ENCODE results near the gene GPR157.
A peak's percentile ranks its signal among the peaks of the same experiment; 100 is the strongest.

GPR157 gene

DNA sequence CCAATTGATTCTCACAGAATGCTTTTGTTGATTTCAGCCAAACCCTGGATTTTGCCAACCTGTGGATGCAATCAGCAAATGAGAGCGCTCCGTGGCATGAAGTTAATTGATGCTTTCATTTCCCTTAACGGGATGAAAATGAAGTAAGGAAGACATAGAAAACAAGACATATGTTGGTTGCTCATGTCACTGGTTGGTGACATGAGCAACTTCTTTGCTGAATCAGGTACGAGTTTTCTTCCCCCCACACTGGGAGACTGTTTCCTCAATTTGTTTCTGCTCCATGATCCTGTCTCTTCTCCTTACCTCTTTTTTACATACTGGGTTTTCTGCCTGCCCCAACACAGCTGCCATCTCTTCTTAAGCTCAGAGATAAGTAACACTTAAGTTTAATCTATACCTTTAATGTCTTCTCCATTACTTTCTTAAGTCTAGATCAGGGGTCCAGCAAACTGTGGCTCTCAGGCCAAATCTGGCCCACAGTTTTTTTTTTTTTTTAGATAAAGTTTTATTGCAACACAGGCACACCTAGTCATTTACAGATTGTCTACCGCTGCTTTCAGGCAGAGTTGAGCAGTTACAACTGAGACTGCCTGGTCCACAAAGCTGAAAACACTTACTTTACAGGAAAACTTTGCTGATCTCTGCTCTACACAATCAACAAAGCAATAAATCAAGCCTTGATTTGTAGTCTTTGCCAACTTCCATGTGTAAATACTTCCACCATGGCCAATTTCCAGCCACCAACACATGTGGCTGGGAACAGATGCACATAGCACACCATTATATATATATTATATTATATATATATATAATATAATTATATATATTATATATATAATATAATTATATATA, 13.3 kb downstream of the GPR157 start:
- Mint-ChIP-seq H3K36me3 (ENCODE audit: low read depth) (no peaks in the 10 kb centered on the region), H3K9me3 (no peaks in the 10 kb centered on the region), H3K4me1 (peaks cover 11% of the 10 kb centered on the region), H3K27ac (no peak overlapping the region), H3K4me3 (no peak overlapping the region), H3K27me3 (no peaks in the 10 kb centered on the region)
- DNase-seq (no peak), ATAC-seq (no peak)

DNA sequence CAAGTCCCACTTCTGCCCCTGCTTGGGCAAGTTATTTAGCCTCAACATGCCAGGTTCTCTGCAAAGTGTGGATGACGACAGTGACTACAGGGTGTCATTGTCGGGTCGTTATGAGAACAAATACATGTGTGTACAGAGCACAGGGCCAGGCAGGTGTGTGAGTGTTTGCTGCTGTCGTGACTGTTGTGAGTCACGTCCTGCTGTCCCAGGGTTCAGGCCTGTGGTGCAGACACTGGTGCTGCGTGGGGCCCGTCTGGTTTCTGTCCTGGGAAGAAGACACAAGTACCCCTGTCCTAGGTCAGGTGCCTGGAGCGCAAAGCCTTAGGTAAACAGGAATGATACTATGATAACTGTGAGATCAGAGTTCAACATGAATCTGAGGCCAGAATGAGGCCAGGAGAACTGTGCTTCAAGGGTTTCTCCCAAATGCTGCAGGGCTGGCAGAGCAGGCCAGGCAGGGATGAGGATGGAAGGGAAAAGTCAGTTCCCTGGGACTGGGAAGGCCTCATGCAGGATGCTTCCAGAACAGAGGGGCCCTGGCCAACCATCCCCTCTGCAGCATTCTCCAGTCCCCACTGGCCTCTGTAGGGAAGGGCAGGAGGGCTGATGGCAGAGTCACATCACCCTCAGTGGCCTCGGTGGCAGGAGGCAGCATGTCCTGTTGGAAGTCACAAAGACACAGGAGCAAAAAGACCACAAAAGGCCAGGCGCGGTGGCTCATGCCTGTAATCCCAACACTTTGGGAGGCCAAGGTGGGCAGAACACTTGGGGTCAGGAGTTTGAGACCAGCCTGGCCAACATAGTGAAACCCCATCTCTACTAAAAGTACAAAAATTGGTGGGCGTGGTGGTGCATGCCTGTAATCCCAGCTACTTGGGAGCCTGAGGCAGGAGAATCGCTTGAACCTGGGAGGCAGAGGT, 15.7 kb downstream of the GPR157 start:
- Mint-ChIP-seq H3K27me3 (no peaks in the 10 kb centered on the region), H3K27ac (no peak overlapping the region), H3K9me3 (no peaks in the 10 kb centered on the region), H3K4me1 (peaks cover 5% of the 10 kb centered on the region), H3K36me3 (ENCODE audit: low read depth) (no peaks in the 10 kb centered on the region), H3K4me3 (no peak overlapping the region)
- DNase-seq (no peak), ATAC-seq (no peak)

DNA sequence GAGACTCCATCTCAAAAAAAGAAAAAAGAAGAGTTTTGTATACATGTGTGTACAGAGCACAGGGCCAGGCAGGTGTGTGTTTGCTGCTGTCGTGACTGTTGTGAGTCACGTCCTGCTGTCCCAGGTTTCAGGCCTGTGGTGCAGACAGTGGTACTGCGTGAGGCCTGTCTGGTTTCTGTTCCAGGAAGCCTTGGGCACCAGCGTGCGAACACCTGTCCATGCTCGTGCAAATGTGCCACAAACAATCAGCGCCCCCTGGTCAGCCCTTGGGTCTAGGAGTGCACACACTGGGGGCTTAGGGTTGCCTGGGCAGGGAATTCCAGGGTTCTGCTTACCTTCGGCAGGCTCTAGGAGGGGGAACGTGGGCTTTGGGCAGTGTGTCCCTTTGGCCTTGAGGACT, 16.9 kb downstream of the GPR157 start:
- no peaks in the 10 kb centered on the region for H3K27me3 Mint-ChIP-seq
- H3K4me1 Mint-ChIP-seq: peaks cover 5% of the 10 kb centered on the region
- H3K4me3 Mint-ChIP-seq: no peak overlapping the region
- peak; percentile 21 for ATAC-seq
- H3K36me3 Mint-ChIP-seq (ENCODE audit: low read depth): no peaks in the 10 kb centered on the region
- DNase-seq: no peak
- no peak overlapping the region for H3K27ac Mint-ChIP-seq
- H3K9me3 Mint-ChIP-seq: no peaks in the 10 kb centered on the region

DNA sequence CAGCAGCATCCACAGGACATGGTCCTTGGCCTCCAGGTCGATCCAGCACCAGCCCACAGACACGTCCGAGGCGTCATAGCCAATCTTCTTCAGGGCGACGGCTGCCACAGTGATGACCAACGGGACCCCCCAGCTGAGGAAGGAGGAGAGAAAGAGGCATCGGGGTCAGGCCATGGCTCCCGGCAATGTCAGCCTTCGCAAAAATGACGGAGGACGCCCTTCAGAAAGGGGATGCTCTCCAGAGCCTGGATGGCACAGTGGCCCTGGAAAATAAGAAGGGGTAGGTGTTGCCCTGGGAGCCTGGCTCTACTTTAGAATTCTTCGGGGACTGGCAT, 17.6 kb downstream of the GPR157 start:
- Mint-ChIP-seq H3K4me3 (no peak overlapping the region), H3K27ac (no peak overlapping the region), H3K36me3 (ENCODE audit: low read depth) (no peaks in the 10 kb centered on the region), H3K4me1 (peaks cover 5% of the 10 kb centered on the region), H3K9me3 (no peaks in the 10 kb centered on the region), H3K27me3 (no peaks in the 10 kb centered on the region)
- ATAC-seq (no peak), DNase-seq (no peak)

DNA sequence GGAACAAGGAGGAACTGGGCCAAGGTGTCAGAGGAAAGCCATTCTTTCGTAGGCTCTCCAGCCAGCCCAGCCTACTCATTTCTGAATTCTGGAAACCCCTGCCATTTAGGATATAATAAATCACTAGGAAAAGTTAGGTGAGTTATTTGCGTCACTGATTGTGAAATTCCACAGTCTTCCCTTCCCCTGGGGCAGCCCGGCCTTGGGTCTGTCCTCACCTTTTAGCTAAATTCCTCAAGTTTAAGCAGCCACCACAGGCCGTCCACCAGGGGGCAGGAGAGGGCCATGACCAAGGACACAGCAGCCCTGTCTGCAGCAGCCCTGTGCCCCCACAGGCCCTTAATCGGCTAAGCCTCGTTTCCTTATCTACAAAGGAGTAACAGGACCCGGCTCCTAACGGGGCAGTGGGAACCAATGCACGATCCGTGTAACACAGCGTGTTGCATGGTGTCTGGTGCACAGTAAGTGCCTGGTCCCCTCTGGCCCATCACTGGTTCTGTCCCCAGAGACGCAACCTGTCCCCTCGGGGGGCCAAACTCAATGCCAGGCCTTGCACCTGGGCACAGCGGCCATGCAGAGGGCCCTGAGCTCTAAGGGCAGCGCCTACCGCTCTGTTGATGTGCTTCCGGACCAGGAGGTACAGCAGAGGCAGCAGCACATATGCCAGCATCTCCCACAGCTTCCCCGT, 18.1 kb downstream of the GPR157 start:
- DNase-seq (peak; percentile 92), ATAC-seq (peak; percentile 75)
- H3K36me3 Mint-ChIP-seq (ENCODE audit: low read depth): no peaks in the 10 kb centered on the region
- H3K27ac Mint-ChIP-seq: no peak overlapping the region
- H3K4me1 Mint-ChIP-seq: peaks cover 5% of the 10 kb centered on the region
- H3K27me3 Mint-ChIP-seq: no peaks in the 10 kb centered on the region
- H3K4me3 Mint-ChIP-seq: no peak overlapping the region
- H3K9me3 Mint-ChIP-seq: no peaks in the 10 kb centered on the region

DNA sequence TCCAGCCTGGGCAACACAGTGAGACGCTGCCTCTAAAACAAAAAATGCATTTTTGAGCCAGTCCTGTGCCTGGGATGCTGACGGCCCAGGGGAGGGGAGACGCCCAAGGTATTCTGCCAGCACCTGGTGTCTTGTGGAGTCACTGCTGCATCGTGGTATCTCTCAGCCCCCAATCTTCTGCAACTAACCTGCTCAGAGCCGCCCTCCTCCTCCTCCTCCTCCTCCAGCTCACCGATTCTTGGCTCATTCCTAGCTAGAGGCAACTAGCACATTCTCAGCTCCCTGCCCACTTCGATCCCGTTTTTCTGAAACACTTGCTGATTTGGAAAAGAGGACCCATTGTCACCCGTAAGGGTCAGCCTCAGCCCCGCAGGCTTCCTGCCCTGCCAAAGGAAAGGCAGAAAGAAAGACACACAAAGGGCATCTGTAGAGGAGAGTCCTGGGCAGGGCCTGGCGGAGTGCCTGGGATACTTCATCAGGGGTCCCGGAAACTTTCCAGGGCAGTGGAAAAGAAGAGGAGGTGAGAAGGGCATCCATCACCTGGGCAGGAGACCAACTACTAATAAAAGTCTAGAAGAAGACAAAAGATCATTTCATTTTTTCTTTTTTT, 20.7 kb downstream of the GPR157 start:
- H3K27ac Mint-ChIP-seq: no peak overlapping the region
- no peak for ATAC-seq
- H3K9me3 Mint-ChIP-seq: no peaks in the 10 kb centered on the region
- no peak for DNase-seq
- H3K4me1 Mint-ChIP-seq: peaks cover 5% of the 10 kb centered on the region
- H3K4me3 Mint-ChIP-seq: no peak overlapping the region
- H3K36me3 Mint-ChIP-seq (ENCODE audit: low read depth): no peaks in the 10 kb centered on the region
- H3K27me3 Mint-ChIP-seq: no peaks in the 10 kb centered on the region

DNA sequence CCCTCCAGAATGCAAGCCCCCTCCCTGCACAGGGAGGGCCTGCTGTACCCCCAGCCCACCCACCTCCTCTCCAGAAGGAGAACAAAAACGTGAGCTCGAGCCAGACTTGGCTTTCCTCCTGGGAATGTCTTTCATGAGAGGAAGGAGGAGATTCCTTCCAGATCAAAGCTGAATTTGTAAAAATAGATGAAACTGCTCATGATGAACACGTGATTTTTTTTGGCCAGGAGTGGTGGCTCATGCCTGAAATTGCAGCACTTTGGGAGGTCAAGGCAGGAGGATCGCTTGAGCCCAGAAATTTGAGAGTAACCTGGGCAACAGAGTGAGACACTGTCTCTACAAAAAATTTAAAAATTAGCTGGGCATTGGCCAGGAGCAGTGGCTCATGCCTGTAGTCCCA, 21.8 kb downstream of the GPR157 start:
- ATAC-seq: no peak
- no peak for DNase-seq

DNA sequence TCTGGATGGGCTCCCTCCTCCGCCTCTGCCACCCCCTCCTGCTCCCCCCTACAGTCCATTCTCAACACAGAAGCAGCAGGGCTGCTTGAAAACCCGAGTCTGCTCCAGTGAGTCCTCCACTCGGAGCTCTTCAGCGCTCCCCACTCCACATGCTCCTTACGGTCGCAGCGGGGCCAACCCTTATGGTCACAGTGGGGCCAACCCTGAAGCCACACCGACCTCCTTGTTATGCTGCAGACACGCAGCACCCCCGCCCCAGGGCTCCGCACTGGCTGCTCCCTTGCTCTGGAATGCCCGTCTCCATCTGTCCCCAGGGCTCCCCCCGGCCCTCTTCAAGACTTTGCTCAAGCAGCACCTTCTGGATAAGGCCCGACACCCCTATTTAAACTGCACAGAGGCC, 22.6 kb downstream of the GPR157 start:
- no peaks in the 10 kb centered on the region for H3K9me3 Mint-ChIP-seq
- no peak overlapping the region for H3K27ac Mint-ChIP-seq
- H3K27me3 Mint-ChIP-seq: no peaks in the 10 kb centered on the region
- no peaks in the 10 kb centered on the region for H3K4me1 Mint-ChIP-seq
- no peak for ATAC-seq
- no peaks in the 10 kb centered on the region for H3K36me3 Mint-ChIP-seq (ENCODE audit: low read depth)
- DNase-seq: no peak
- no peak overlapping the region for H3K4me3 Mint-ChIP-seq

More for the DNA sequence above, 21.8 kb downstream of the GPR157 start:
- no peaks in the 10 kb centered on the region for H3K27me3 Mint-ChIP-seq
- no peak overlapping the region for H3K4me3 Mint-ChIP-seq
- no peaks in the 10 kb centered on the region for H3K36me3 Mint-ChIP-seq (ENCODE audit: low read depth)
- H3K4me1 Mint-ChIP-seq: peaks cover 5% of the 10 kb centered on the region
- no peak overlapping the region for H3K27ac Mint-ChIP-seq
- H3K9me3 Mint-ChIP-seq: no peaks in the 10 kb centered on the region

DNA sequence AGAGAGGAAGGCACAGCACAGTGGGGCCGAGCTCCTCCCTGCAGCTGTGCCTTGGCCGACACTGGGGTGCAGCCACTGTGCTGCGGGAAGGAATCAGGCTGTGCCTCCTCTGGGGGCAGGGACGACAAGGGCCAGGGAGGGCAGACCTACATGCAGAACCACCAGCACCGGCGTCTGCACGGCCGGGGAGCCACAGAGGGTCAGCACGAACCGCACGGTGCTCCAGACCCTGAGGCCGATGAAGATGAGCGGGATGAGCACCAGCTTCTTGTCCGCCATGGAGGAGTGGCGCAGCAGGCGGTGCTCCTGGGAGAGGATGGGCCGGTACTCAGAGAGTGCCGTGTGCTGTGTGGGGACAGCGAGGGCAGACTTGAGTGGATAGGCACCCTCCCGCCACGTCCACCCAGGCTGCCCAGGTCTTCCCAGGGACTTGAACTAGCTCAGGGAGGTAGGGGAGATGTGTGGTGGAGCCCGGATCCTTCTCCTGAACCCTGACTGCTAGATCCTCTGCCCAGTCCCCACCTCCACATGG, 23.5 kb downstream of the GPR157 start:
- ATAC-seq (no peak), DNase-seq (no peak)
- no peaks in the 10 kb centered on the region for H3K9me3 Mint-ChIP-seq
- H3K27me3 Mint-ChIP-seq: no peaks in the 10 kb centered on the region
- no peak overlapping the region for H3K4me3 Mint-ChIP-seq
- H3K27ac Mint-ChIP-seq: no peak overlapping the region
- no peaks in the 10 kb centered on the region for H3K36me3 Mint-ChIP-seq (ENCODE audit: low read depth)
- no peaks in the 10 kb centered on the region for H3K4me1 Mint-ChIP-seq

DNA sequence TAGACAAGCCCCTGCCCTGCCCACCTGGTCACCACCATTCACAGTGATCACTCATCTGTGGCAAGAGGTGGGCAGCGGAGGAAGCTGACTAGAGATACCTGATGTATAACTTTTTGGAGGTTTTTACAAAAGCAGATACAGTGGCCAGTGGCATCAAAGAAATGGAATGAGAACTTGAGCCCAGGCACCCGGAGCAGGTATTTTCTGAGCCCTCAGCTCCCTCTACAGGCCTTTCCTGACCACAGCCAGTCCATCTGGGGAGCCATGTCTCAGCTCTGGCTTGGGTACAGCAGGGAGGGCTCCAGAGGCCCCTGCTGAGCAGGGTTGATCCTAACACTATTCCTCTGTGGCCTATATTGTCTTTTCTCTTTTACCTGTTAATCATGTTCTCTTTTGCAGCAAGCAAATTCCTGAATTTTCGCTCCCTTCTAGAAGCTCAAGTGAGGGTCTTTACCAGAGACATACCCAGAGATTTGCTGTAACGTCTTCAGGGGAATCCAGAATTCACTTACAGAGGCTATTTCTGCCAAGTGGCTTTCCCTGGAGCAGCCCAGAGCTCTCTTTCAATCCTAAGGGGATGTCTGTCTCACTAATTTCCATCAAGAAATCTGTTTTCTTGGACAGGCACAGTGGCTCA, 27.3 kb downstream of the GPR157 start:
- H3K36me3 Mint-ChIP-seq (ENCODE audit: low read depth): no peaks in the 10 kb centered on the region
- DNase-seq (peak; percentile 28), ATAC-seq (peak; percentile 76)
- no peak overlapping the region for H3K27ac Mint-ChIP-seq
- H3K27me3 Mint-ChIP-seq: no peaks in the 10 kb centered on the region
- H3K9me3 Mint-ChIP-seq: no peaks in the 10 kb centered on the region
- no peaks in the 10 kb centered on the region for H3K4me1 Mint-ChIP-seq
- H3K4me3 Mint-ChIP-seq: no peak overlapping the region

DNA sequence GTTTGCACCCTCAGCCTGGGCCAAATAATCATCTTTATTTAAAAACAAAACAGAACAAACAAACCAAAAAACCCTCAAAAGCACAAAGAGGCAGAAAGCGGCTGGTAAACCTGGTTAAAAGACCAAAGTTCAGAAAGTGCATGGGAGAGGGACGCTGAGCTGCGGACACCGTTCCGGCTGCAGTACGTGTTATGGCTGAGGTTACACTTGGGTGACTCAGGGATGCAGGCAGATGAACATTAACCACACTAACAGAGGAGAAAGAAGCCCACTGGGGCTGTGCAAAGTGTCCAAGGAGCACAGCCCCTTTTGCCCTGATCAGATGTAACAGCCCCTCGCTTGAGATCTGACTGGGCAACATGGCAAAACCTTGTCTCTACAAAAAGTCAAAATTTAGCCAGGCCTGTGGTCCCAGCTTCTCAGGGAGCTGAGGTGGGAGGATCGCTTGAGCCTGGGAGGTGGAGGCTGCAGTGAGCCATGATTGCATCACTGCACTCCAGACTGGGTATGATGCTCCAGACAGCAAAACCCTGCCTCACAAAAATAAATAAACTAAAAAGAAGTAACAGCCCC, 28.3 kb downstream of the GPR157 start:
- no peak overlapping the region for H3K4me3 Mint-ChIP-seq
- DNase-seq: no peak

DNA sequence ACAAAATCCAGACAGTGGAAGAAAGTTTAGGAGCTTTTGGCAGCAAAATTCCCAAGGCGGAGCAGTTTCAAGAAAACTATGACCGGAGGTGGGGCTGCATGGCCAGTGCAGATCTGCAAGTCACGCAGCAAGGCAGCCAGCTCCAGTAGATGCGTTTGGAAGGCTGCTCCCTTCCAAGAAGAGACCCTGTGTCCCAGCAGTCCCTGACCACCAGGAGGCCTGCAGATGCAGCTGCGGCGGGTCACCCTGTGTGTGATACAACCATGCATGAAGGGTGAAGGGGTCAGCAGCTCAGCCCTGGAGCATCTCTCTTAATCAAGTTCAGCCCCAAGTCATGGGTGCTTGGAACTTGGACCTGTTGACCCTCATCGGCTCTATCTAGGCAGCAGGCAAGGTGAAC, 29.3 kb downstream of the GPR157 start:
- ATAC-seq (no peak), DNase-seq (no peak)
- no peaks in the 10 kb centered on the region for H3K9me3 Mint-ChIP-seq
- H3K27ac Mint-ChIP-seq: no peak overlapping the region
- H3K4me3 Mint-ChIP-seq: no peak overlapping the region
- no peaks in the 10 kb centered on the region for H3K4me1 Mint-ChIP-seq
- H3K27me3 Mint-ChIP-seq: no peaks in the 10 kb centered on the region
- no peaks in the 10 kb centered on the region for H3K36me3 Mint-ChIP-seq (ENCODE audit: low read depth)

More for the DNA sequence above, 28.3 kb downstream of the GPR157 start:
- no peaks in the 10 kb centered on the region for H3K9me3 Mint-ChIP-seq
- no peaks in the 10 kb centered on the region for H3K36me3 Mint-ChIP-seq (ENCODE audit: low read depth)
- no peak for ATAC-seq
- no peaks in the 10 kb centered on the region for H3K4me1 Mint-ChIP-seq
- no peak overlapping the region for H3K27ac Mint-ChIP-seq
- no peaks in the 10 kb centered on the region for H3K27me3 Mint-ChIP-seq

DNA sequence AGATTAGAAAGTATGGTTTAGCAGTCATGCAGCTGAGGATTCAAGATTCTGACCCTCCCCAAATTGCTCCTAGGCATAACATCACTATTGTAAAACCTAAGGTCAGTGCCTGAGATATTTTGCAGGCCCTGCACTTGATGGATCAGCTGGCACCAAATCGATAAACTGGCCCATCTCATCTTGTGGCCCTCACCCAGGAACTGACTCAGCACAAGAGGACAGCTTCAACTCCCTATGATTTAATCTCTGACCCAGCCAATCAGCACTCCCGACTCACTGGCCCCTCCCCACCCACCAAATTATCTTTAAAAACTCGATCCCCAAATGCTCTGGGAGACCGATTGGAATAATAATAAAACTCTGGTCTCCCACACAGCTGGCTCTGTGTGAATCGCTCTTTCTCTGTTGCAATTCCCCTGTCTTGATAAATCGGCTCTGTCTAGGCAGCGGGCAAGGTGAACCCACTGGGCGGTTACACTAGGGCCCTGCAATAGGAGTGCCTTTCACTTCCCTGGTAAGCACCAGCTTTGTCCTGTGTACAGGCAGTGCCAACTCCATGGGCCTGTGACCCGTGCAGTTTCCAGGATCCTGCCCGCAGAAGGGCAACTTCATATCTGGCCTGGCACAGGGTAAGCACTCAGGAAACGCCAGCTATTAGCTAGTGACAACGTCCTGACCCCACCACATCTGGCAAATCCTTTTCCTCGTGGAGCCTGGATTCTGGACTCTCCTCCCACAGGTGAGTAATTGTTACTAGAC, 30.8 kb downstream of the GPR157 start:
- ATAC-seq: no peak
- Mint-ChIP-seq H3K9me3 (no peaks in the 10 kb centered on the region), H3K36me3 (ENCODE audit: low read depth) (no peaks in the 10 kb centered on the region), H3K27me3 (no peaks in the 10 kb centered on the region), H3K4me1 (no peaks in the 10 kb centered on the region), H3K27ac (no peak overlapping the region), H3K4me3 (no peak overlapping the region)
- no peak for DNase-seq
